ENCODE data around the gene EGFL7. TPM values are rescaled to one million over a fixed set of nuclear protein-coding genes. Genes with fewer than 3 reads are reported as not detected.

Gene EGFL7
- total RNA-seq, 1 donor from 2014 or later, result 72.0 TPM

- intact Hi-C loops (cut with DNase I), result loop anchor here (5.0 kb wide), 1 partner anchor 43 kb away; no protein-coding TSS in a partner anchor
- no peak for ATAC-seq
These were observed 52.2 kb downstream of the EGFL7 start for GRCh38 chr9:136714893-136715274.

DNA sequence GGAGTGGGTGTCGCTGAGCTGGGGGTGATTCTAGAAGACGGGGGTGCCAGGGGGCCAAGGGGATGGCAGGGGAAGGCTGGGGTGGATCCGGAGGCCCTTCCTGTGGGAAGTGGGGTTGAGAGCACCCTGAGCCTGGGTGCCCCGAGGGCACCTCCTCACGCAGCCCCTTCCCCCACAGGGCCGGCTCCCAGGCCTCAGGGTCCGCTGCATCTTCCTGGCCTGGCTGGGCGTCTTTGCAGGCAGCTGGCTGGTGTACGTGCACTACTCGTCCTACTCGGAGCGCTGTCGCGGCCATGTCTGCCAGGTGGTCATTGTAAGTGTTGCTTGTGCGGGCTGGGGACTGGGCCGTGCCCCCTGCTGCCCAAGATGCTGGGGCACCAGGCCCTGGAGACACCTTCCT, 54.7 kb downstream of the EGFL7 start:
- intact Hi-C loops (cut with DNase I), result loop anchor here (5.0 kb wide), 1 partner anchor 45 kb away; no protein-coding TSS in a partner anchor
- DNase-seq (ENCODE audit: missing footprints) (no peak), ATAC-seq (no peak)

More at GRCh38 chr9:136714893-136715274, 52.2 kb downstream of the EGFL7 start:
- DNase-seq (ENCODE audit: missing footprints), result no peak

DNA sequence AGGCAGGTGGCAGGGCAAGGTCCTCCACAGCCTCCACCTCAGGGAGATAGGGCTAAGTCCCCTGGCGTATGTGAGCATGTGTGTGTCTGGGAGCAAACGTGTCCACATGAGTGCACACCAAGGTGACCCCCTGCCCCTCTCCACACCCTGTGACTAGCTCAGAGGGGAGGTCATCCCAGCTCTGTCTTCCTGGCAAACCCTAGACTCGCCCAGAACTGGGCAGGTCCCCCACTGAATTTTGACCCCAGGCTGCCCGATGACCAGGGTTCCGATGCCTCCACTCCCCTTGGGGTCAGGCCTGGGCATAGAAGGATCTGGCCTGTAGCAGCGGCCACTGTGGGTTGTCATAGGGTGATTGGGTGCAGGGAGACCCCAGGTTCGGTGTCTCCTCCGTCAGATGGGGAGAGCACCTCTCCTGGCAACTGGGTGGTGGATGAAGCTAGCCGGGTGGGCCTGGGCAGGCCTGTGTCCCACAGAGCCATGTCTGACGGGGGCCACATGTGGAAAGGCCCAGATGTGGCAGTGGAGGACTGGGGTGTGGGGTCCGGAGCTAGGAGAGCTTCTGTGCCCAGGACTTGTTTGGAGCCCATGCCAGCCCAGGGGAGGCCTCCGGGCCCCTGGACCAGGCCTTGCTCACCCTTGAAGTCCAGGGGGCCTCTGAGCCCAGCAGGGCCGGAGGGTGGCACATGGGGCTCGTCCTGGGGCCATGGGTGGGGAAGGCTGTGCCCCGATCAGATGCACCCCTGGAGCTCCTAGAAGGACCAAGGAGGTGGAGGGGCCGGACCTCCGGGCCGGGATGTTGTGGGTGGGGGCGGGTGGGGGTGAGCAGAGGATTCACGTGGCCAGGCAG, 55.9 kb downstream of the EGFL7 start:
- ATAC-seq (no peak), DNase-seq (ENCODE audit: missing footprints) (no peak)
- intact Hi-C loops (cut with DNase I), result loop anchor here (5.0 kb wide), 1 partner anchor 46 kb away; no protein-coding TSS in a partner anchor

- intact Hi-C loops (cut with DNase I), result loop anchor here (5.0 kb wide), 1 partner anchor 47 kb away; no protein-coding TSS in a partner anchor
- no peak for ATAC-seq
- DNase-seq (ENCODE audit: missing footprints), result no peak
These were observed 56.6 kb downstream of the EGFL7 start for GRCh38 chr9:136719195-136719880.

DNA sequence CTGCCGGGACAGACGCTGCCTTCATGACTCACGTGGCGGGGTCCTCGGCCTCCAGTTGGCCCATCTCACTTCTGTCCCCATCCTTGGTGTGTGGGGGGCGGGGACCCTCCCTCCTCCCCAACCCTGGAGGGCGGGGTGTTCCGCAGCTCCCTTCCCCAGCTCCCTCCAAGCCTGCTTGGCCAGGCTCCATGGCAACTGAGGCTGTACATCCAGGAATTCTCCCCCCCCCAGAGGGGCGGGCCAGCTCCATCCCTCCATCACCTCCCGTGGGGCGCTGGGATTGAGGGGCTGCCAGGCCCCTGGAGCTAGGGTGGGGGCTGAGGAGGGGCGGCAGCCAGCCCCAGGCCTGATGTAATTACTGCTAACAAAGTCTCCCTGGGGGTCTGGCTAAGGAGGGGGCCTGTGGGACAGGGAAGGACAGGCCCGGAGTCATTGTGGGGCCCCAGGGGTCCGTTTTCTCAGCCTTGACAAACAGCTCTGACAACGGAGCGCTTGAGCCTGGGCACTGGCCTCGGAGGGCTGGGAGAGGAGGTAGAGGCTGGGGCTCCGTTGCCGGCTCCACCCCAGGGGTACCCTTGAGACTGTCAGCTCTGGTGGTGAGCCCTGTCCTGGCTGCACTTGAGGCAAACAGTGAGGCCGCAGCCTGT, 57.7 kb downstream of the EGFL7 start:
- DNase-seq (ENCODE audit: missing footprints) (no peak), ATAC-seq (peak; percentile 40)
- intact Hi-C loops (cut with DNase I), result no loop called here

- no peak for DNase-seq (ENCODE audit: missing footprints)
- no peak for ATAC-seq
- intact Hi-C loops (cut with DNase I), result no loop called here
These were observed 58.2 kb downstream of the EGFL7 start for GRCh38 chr9:136720898-136721338.

DNA sequence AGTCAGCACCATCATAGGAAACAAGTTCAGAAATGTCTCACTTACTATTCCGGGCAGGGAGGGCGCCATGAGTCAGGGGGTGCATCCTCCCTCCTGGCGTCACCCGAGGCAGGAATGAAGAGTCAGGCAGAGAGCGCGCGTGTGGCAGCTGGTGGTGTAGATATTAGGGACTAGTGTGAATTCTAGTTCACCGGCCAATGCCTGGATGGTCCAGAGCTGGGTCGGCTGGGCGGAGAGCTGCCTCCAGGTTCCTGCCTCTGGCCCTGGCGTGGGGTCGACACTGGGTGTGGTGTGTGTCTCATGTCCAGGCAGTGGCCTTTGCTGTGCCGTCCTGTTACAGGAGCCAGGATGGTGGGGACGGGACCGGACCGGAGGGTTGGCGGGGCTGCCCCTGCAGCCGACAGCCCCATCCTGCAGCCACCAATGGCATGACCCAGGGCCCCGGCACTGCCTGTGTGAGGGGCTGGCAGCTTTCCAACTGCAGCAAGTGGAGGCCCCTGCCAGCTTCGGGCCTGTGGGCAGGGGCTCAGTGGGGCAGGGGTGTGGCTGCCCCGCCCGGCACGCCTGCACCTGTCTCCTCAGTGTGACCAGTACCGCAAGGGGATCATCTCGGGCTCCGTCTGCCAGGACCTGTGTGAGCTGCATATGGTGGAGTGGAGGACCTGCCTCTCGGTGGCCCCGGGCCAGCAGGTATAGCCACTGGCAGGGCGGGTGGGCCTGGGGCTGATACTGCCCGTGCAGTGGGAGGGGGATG, 58.8 kb downstream of the EGFL7 start:
- DNase-seq (ENCODE audit: missing footprints), result no peak
- ATAC-seq, result peak; percentile 15
- intact Hi-C loops (cut with DNase I), result no loop called here

Small RNA genes within 50 kb of the gene (microRNA-seq; reads per million reads assigned to microRNA genes)
- 222,270 reads per million, percentile 100 among the genes with 10 or more reads in this experiment for gene MIR126

Other genes with a start within 250 kb of the EGFL7 start
- 10.8 TPM for gene INPP5E, start 223.1 kb upstream of the EGFL7 start, total RNA-seq
- 22.3 TPM for gene SEC16A, start 179.9 kb upstream of the EGFL7 start, total RNA-seq
- gene NOTCH1, start 116.9 kb upstream of the EGFL7 start, total RNA-seq, result 18.7 TPM
- 57.9 TPM for gene AGPAT2, start 24.5 kb downstream of the EGFL7 start, total RNA-seq
- 16.4 TPM for gene DIPK1B, start 49.7 kb downstream of the EGFL7 start, total RNA-seq
- 11.3 TPM for gene LCN10, start 80.0 kb downstream of the EGFL7 start, total RNA-seq
- 22.2 TPM for gene LCN6, start 85.6 kb downstream of the EGFL7 start, total RNA-seq
- not detected for gene LCN8, start 95.3 kb downstream of the EGFL7 start, total RNA-seq
- 0.46 TPM for gene LCN15, start 101.6 kb downstream of the EGFL7 start, total RNA-seq
- gene TMEM141, start 128.4 kb downstream of the EGFL7 start, total RNA-seq, result 75.9 TPM
- gene CCDC183, start 133.4 kb downstream of the EGFL7 start, total RNA-seq, result 1.6 TPM
- 69.5 TPM for gene RABL6, start 145.0 kb downstream of the EGFL7 start, total RNA-seq
- 8.6 TPM for gene AJM1, start 179.6 kb downstream of the EGFL7 start, total RNA-seq
- 358 TPM for gene PHPT1, start 186.5 kb downstream of the EGFL7 start, total RNA-seq
- gene MAMDC4, start 189.4 kb downstream of the EGFL7 start, total RNA-seq, result 12.8 TPM
- 358 TPM for gene EDF1, start 203.4 kb downstream of the EGFL7 start, total RNA-seq
- gene TRAF2, start 223.6 kb downstream of the EGFL7 start, total RNA-seq, result 12.6 TPM